Central memory CD4-positive, alpha-beta T cell (primary cell): ENCODE results near the gene SLC22A23.
"Not testable (repeated sequence)": the region's sequence is repeated elsewhere in the genome, so short reads cannot be mapped to it uniquely, and the experiment has no call there.

Experiments
- DNase-seq: peaks from one replicate; pipeline ENCODE4 v3.0.0; 2022

SLC22A23 gene

DNA sequence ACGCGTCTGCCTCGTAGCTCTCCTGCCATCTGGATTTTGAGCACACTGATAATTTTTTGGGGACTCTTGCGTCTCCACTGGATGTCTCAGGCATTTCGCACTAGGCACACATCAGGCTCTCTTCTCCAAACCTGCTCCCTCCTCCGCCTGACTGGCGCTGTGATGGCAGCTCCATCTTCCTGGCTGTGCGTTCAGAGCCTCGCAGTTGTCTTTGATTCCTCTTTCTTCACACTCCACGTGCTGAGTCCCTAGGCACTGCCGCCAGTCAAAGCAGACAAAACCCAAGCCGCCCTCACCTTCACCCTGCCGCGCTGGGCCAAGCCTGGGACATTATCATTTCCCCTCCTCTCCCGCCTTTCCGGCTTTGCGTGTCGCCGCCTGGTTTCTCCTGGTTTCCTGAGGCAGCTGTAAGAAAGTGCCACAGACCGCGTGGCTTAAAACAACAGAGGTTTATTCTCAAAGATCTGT lies 197.3 kb downstream of the SLC22A23 start:
- peak; percentile 23 for DNase-seq

DNA sequence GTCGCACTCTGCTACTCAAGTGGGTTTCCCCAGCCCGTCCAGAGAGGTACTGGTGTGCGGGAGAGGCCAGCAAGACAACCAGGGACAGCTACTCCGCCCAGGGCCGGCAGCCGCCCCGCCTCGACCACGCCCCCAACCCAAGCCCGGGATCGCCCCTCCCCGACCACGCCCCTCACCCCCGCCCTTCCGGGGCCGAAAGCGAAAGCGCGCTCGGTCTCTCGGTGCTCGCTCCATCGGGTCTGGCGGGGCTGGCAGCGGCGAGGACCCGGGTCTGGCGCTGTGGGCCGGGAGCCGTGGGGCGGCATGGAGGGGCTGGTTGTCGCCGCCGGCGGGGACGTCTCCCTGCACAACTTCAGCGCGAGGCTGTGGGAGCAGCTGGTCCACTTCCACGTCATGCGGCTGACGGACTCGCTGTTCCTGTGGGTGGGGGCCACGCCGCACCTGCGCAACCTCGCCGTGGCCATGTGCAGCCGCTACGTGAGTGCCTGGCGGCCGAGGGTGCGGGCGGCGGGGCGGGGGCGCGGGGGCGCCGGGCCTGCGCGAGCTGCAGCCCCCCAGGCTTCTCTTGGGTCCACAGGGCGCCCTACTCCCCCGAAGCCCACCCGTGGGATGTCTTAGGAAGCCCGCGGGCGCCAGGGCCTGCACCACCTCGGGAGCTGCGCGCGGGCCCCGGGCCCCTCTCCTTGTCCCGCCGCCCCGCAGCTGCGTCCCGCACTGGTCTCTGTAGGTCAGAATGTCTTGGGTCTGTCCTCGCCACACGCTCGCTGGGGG lies 197.9 kb downstream of the SLC22A23 start, which contains the start of gene PSMG4:
TSS of gene PSMG4 (plus strand) at position 228 of the 771 bp plus-strand sequence. CDS start at position 304, 76 bp downstream.
- DNase-seq, result peak; percentile 86

- no peak for DNase-seq
These were observed 198.6 kb downstream of the SLC22A23 start for GRCh38 chr6:3258201-3258600.

DNA sequence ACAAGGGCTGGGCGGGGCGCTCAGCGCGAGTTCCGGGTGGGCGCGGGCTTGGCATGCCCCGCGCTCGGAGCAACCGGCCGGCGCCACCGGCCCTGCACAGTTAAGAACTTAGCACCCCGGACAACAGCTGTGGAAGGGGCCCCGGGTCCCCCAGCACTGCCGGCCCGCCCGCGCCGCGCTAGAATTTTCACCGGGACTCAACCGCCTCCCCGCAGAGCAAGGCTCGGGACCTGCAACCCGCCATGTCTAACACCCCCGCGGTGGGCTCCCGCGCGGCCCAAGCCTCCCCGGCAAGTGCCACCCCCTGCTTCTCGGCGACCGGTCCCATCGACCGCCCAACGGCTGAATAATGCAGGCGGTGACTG lies 203.3 kb downstream of the SLC22A23 start:
- DNase-seq, result no peak

DNA sequence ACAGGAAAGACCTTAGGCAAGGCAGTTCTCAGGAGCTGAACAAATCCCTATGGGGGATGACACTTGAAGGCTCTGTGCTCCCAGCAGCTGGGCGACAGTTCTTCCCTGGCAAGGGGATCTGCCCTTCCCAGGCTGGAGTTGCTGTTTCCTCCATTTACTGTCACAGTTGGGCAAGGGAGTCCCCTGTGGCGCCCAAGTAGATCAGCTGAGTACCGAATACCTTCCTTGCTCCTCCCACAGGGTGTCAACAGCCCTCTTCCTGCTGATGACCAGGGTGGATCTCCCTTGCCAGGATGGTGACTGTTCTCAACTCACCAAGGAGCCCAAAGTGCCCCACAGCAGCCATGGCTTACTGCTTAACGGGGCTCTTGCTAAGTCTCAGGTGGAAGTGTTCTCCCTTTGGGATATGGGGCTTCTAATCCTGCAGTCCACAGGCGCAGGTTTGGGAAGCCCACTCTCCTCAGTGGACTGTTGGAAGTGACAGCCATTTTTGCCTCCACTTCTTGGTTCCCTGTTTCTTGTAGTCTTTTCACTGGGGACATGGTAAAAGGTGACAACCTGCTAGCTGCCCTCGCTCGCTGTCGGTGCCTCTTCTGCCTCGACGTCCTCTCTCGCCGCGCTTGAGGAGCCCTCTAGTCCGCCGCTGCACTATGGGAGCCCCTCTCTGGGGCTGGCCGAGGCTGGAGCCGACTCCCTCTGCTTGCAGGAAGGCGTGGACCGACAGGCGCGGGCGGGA lies 203.8 kb downstream of the SLC22A23 start:
- no peak for DNase-seq

DNA sequence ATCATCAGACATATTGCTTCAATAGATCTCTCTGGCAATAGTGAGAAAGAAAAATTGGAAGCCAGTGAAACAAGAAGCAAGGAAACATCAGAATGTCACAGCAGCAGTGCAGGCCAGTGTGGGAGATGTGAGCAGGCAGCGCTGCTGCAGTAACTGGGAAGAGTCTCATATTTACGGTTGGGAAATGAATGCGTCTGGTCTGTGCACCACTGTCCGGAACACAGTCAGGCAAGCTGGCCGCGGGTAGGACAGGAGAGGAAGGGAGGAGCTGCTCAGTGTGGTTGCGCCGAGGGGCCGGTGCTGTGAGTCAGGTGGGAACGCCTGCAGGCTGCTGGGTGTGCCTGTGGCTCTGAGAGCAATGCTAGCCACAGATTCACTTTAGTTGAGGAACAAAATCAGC lies 204.5 kb downstream of the SLC22A23 start:
- DNase-seq, result no peak

DNA sequence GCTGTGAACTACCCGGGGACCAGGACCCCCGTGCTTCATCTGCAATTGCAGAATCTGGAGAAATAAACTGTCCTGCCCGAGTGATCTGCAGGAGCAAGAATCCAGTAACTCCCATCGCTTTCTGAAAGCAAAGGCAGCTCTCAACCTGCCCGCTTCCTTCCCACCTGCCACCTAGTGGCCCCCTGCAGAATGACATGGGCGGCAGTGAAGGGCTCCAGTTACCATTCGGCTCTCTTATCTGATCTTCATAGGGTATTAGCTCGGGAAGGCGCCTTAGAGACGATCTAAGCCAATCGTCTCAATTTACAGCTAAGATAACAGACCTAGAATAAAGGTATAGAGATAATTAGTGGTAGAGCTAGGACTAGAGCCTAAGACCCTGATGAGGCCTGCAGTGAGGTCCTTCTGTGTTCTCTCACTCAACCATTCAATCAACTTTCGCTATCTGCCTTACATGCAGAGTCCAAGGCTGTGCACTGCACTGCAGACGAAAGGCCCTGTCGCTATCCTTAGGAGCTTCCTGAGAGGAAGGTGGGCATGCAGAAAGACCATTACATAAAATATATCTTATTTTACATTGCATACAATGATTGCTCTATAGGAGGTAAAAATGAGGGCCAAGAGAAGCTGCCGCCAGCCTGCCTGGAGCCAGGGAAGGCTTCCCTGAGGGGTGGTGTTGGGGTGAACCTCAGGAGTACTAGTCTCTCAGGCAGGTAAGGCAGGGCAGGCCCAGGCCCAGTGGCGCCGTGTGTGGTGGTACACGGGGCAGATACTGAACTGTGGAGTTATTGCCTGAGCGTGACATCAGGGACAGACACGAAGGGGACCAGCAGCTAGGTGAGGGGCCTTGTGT lies 205.2 kb downstream of the SLC22A23 start:
- peak; percentile 70 for DNase-seq

DNA sequence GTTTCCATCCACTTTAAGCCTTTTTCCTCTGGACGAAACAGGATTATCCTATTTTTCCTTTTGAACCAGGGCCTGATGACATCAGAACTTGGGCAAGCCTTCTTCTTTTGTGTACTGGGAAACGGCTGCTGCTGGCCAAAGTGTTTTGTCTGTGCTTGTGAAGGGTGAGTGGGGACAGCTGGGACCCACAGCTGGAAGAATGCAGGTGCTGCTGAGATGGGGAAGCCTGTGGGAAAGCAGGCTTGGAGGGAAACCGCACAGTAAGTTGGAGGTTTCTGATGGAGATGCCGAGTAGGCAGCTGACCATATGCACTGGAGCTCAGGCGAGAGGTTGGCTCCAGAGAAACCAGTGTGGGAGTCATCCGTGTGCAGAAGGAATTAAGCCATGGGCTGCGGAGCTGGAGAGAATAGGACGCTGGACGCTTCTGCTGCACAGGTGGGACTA lies 206.6 kb downstream of the SLC22A23 start:
- no peak for DNase-seq

- no peak for DNase-seq
These were observed 207.0 kb downstream of the SLC22A23 start for GRCh38 chr6:3249821-3250220.

- DNase-seq, result no peak
These were observed 209.3 kb downstream of the SLC22A23 start for GRCh38 chr6:3247255-3248146.

DNA sequence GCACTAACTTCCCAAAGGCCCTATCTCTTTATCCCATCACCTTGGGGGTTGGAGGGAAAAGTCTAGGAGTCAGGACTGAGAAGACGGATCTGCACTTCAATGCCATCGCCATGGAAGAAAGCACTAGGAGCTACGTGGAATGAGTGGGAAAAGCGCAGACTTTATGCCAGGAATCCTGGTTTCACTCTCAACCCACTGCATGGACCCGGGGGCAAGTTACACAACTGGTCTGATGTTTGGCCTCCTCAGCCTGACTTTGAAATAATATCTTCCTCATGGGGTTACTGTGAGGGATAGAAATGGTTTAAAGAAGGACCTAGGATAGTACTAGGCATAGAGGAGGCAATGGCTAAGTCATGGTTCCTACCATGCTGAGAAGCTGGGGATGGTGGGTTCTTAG lies 211.6 kb downstream of the SLC22A23 start:
- no peak for DNase-seq

DNA sequence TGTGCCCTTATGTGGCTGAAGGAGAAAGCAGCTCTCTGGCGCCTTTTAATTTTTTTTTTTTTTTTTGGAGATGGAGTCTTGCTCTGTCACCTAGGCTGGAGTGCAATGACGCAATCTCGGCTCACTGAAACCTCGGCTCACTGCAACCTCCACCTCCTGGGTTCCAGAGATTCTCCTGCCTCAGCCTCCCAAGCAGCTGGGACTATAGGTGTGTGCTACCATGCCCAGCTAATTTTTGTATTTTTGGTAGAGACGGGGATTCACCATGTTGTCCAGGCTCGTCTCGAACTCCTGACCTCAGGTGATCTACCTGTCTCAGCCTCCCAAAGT lies 212.1 kb downstream of the SLC22A23 start:
- not testable (repeated sequence) for DNase-seq

GRCh38 chr6:3244003-3244831 lies 212.6 kb downstream of the SLC22A23 start:
- no peak for DNase-seq

- no peak for DNase-seq
These were observed 214.1 kb downstream of the SLC22A23 start for GRCh38 chr6:3242768-3243167.

GRCh38 chr6:3241745-3242144 lies 215.1 kb downstream of the SLC22A23 start:
- DNase-seq, result not testable (repeated sequence)

DNA sequence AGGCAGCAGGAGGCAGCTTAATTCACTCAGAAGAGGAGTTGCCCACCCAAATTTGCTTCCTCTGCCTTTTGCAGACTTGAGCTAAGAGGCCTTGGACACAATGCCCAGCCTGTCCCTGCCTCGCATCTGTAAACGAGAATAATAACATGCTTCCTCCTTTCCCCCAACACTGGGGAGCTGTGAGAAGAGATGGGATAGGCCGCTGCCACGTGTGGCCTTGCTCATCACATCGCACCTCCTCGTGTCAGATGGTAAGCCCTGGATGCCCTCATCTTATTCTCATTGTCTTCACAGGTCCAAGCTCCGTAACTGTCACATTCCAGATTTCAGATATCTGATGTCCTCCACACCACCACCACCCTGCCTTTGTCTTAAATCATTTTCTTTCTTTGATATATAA lies 216.3 kb downstream of the SLC22A23 start:
- no peak for DNase-seq

DNA sequence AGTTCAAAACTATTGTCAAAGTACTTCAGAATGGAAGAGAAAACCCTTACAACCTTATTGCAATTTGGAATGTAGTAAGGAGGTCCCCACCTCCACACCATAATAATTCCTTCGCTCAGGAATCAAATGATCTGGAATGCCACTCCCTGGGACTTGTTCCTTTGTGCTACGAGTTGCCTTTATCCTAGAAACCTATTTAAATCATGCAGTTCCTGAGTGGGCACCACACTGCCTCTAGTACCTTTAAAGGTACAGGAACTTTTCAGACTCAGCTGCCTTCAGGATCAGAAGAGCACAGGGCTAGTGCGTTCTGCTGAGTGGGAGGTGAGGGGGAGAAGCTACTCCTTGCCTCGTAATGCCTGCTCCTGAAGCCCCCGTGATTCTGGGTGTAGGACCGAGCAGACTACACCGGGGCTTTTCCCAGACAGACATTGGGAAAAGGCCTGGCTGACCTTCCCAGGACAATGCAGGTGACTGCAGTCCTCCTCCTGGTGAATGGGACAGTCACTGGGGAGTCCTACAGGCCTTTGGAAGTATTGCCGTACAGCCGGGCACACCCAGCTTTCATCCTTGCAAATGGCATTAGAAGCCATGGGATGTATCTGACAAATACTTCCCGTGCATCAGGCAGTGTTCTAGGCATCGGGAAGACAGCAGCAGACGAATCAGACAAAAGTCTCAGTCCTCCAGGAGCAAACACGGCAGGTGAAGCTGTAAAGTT lies 217.6 kb downstream of the SLC22A23 start:
- DNase-seq, result no peak

- DNase-seq, result no peak
These were observed 218.8 kb downstream of the SLC22A23 start for GRCh38 chr6:3237761-3238662.

GRCh38 chr6:3236005-3236404 lies 220.8 kb downstream of the SLC22A23 start:
- DNase-seq, result no peak
